GM23248 (cell line): ENCODE measurements around the gene LECT2. TPM values are rescaled to one million over a fixed set of nuclear protein-coding genes. Genes with fewer than 3 reads are reported as not detected.

Experiments
- DNase-seq: peaks from one replicate; pipeline ENCODE4 v3.0.0-alpha.2; 2015
- H2AFZ ChIP-seq: fragments of 200-600 bp; sonication (generic); 2 replicates; pipeline ENCODE4 v1.6.1; 2016; ENCODE audit warnings: antibody characterized with exemption
- H3F3A ChIP-seq: fragments of 200-600 bp; sonication (generic); 2 replicates; pipeline ENCODE4 v1.6.1; 2016; ENCODE audit warnings: mild to moderate bottlenecking, antibody characterized with exemption, mixed run types; ENCODE audit not compliant: insufficient read depth
- H3K27ac ChIP-seq: fragments of 200-600 bp; sonication (generic); 2 replicates; pipeline ENCODE4 v1.5.1; 2016; ENCODE audit warnings: mild to moderate bottlenecking
- H3K27me3 ChIP-seq: fragments of 200-600 bp; sonication (generic); replicated peaks from 2 replicates; pipeline ENCODE4 v1.6.1; 2016; ENCODE audit warnings: mild to moderate bottlenecking; ENCODE audit not compliant: insufficient read depth
- H3K36me3 ChIP-seq: fragments of 200-600 bp; sonication (generic); 2 replicates; pipeline ENCODE4 v1.6.1; 2016; ENCODE audit warnings: low read depth, mild to moderate bottlenecking
- H3K4me1 ChIP-seq: fragments of 200-600 bp; sonication (generic); 2 replicates; pipeline ENCODE4 v1.6.1; 2016; ENCODE audit warnings: mild to moderate bottlenecking; ENCODE audit not compliant: insufficient read depth
- H3K4me2 ChIP-seq: fragments of 200-600 bp; sonication (generic); one replicate; pipeline ENCODE4 v1.6.1; 2016; ENCODE audit warnings: mild to moderate bottlenecking; ENCODE audit not compliant: unreplicated experiment
- H3K4me3 ChIP-seq: fragments of 200-600 bp; sonication (generic); 2 replicates; pipeline ENCODE4 v1.5.1; 2016; ENCODE audit warnings: mild to moderate bottlenecking
- H3K79me2 ChIP-seq: fragments of 200-600 bp; sonication (generic); 2 replicates; pipeline ENCODE4 v1.6.1; 2016; ENCODE audit warnings: mild to moderate bottlenecking; ENCODE audit not compliant: insufficient read depth
- H3K9ac ChIP-seq: fragments of 200-600 bp; sonication (generic); 2 replicates; pipeline ENCODE4 v1.6.1; 2016; ENCODE audit warnings: mild to moderate bottlenecking
- H3K9me2 ChIP-seq: fragments of 200-600 bp; sonication (generic); 2 replicates; pipeline ENCODE4 v1.6.1; 2016; ENCODE audit warnings: mixed run types, mild to moderate bottlenecking, moderate library complexity; ENCODE audit not compliant: insufficient read depth
- H3K9me3 ChIP-seq: fragments of 200-600 bp; sonication (generic); one replicate; pipeline ENCODE4 v1.6.1; 2017; ENCODE audit warnings: low read depth
- H4K20me1 ChIP-seq: fragments of 200-600 bp; sonication (generic); 2 replicates; pipeline ENCODE4 v1.6.0; 2016; ENCODE audit not compliant: insufficient read depth
- EZH2 ChIP-seq: fragments of 200-600 bp; sonication (generic); IDR thresholded peaks from 2 replicates; pipeline ENCODE4 v1.6.1; 2018; ENCODE audit warnings: antibody characterized with exemption, mild to moderate bottlenecking; ENCODE audit not compliant: insufficient read depth, poor library complexity, severe bottlenecking
- EZH2phosphoT487 ChIP-seq: fragments of 200-600 bp; sonication (generic); IDR thresholded peaks from 2 replicates; pipeline ENCODE4 v1.6.1; 2018; ENCODE audit warnings: antibody characterized with exemption, moderate library complexity, mild to moderate bottlenecking, low read depth; ENCODE audit not compliant: insufficient read depth
- WGBS, 2 experiments: methylation state at CpG; one replicate each; pipeline ENCODE4 v1.1.6; 2015 to 2017; ENCODE audit warnings: low lambda C conversion rate in 2 of 2, low coverage in 1 of 2; ENCODE audit errors: missing lambda C conversion rate in 2 of 2; 5-methylcytosine and 5-hydroxymethylcytosine counted together
- in situ Hi-C: fragments of 300-500 bp; cut with MboI; formaldehyde crosslinking; loops from 2 replicates; pipeline ENCODE4 v1.15.0; 2020
- polyA plus RNA-seq: library from polyadenylated mRNA; unstranded; fragments of >200 nt; fragmentation: Nextera tagmentation; extraction: Ambion mirVana; gene quantifications from 2 replicates; pipeline ENCODE4 v1.2.1, GENCODE V29; 2016
- total RNA-seq: library from RNA; depleted of rRNA; stranded (reverse); fragments of >200 nt; shearing (Covaris generic); gene quantifications from 2 replicates; pipeline ENCODE4 v1.2.3, GENCODE V29; 2014

LECT2 gene
- total and polyA plus RNA-seq, 2 experiments from 2014 or later, result 0.32 to 0.41 TPM

GRCh38 chr5:135920199-135920598, 34.6 kb downstream of the LECT2 start:
- in situ Hi-C loops, result no loop called here
- Histone ChIP-seq H3K36me3 (no peaks in the 10 kb centered on the region), H3K9ac (no peak overlapping the region), H3K4me2 (no peak overlapping the region), H3K4me3 (no peak overlapping the region), H3K79me2 (no peaks in the 10 kb centered on the region), H4K20me1 (no peaks in the 10 kb centered on the region), H2AFZ (no peak overlapping the region), H3K9me3 (no peaks in the 10 kb centered on the region), H3K27me3 (no peaks in the 10 kb centered on the region; the same call in 1 of the 2 replicates), H3K27ac (no peak overlapping the region), H3K4me1 (peaks cover 15% of the 10 kb centered on the region; the same call in 1 of the 2 replicates), H3K9me2 (no peaks in the 10 kb centered on the region), H3F3A (peaks cover 12% of the 10 kb centered on the region; the same call in 1 of the 2 replicates)
- no peak for DNase-seq
- 78 to 84% methylated on average over 3 of the region's 3 CpGs for WGBS, 2 experiments
- TF ChIP-seq EZH2 (no peak), EZH2phosphoT487 (no peak)

GRCh38 chr5:135916638-135917263, 38.0 kb downstream of the LECT2 start:
- no peak for DNase-seq
- Histone ChIP-seq H3K9me3 (no peaks in the 10 kb centered on the region), H3K79me2 (no peaks in the 10 kb centered on the region), H4K20me1 (no peaks in the 10 kb centered on the region), H3F3A (peaks cover 30% of the 10 kb centered on the region), H3K36me3 (no peaks in the 10 kb centered on the region), H3K27me3 (no peaks in the 10 kb centered on the region), H2AFZ (no peak overlapping the region), H3K4me1 (peaks cover 26% of the 10 kb centered on the region; the same call in 1 of the 2 replicates), H3K4me3 (no peak overlapping the region), H3K9ac (no peak overlapping the region), H3K27ac (no peak overlapping the region), H3K9me2 (no peaks in the 10 kb centered on the region), H3K4me2 (no peak overlapping the region)
- in situ Hi-C loops, result no loop called here
- 55 to 60% methylated on average over 8 of the region's 8 CpGs for WGBS, 2 experiments
- no peak for TF ChIP-seq EZH2
- no peak for TF ChIP-seq EZH2phosphoT487

GRCh38 chr5:135915466-135916001, 39.2 kb downstream of the LECT2 start:
- H3K9me3 ChIP-seq, result no peaks in the 10 kb centered on the region
- H3K4me3 ChIP-seq, result no peak overlapping the region
- no peak overlapping the region for H3K27ac ChIP-seq
- no peaks in the 10 kb centered on the region for H3K79me2 ChIP-seq
- no peaks in the 10 kb centered on the region for H4K20me1 ChIP-seq
- 64 to 75% methylated on average over 5 of the region's 5 CpGs for WGBS, 2 experiments
- H3K27me3 ChIP-seq, result no peaks in the 10 kb centered on the region
- peaks cover 16% of the 10 kb centered on the region; the same call in 1 of the 2 replicates for H3K4me1 ChIP-seq
- no peak overlapping the region for H3K4me2 ChIP-seq
- peaks cover 20% of the 10 kb centered on the region for H3F3A ChIP-seq
- in situ Hi-C loops, result no loop called here
- H3K9me2 ChIP-seq, result no peaks in the 10 kb centered on the region
- TF ChIP-seq EZH2 (no peak), EZH2phosphoT487 (no peak)
- H3K9ac ChIP-seq, result no peak overlapping the region
- peak; percentile 45 for DNase-seq
- H2AFZ ChIP-seq, result no peak overlapping the region
- H3K36me3 ChIP-seq, result no peaks in the 10 kb centered on the region

- H4K20me1 ChIP-seq, result no peaks in the 10 kb centered on the region
- TF ChIP-seq EZH2phosphoT487 (no peak), EZH2 (no peak)
- H3K4me2 ChIP-seq, result no peak overlapping the region
- H3K9me3 ChIP-seq, result no peaks in the 10 kb centered on the region
- 7 to 9% methylated on average over 4 of the region's 4 CpGs for WGBS, 2 experiments
- H3K27ac ChIP-seq, result no peak overlapping the region
- H3K4me3 ChIP-seq, result no peak overlapping the region
- H3F3A ChIP-seq, result peaks cover 20% of the 10 kb centered on the region
- no peaks in the 10 kb centered on the region for H3K79me2 ChIP-seq
- H3K9me2 ChIP-seq, result no peaks in the 10 kb centered on the region
- H3K27me3 ChIP-seq, result no peaks in the 10 kb centered on the region
- H3K36me3 ChIP-seq, result no peaks in the 10 kb centered on the region
- H3K4me1 ChIP-seq, result peaks cover 16% of the 10 kb centered on the region; the same call in 1 of the 2 replicates
- in situ Hi-C loops, result no loop called here
- H2AFZ ChIP-seq, result no peak overlapping the region
- no peak overlapping the region for H3K9ac ChIP-seq
- peak; percentile 65 for DNase-seq
Measured at GRCh38 chr5:135913713-135914626, 40.8 kb downstream of the LECT2 start.
